Ramos (cell line): ENCODE measurements around the gene SLC2A11.
"Not testable (repeated sequence)": the region's sequence is repeated elsewhere in the genome, so short reads cannot be mapped to it uniquely, and the experiment has no call there.

Source experiments
- in situ Hi-C: fragments of 300-500 bp; cut with MboI; formaldehyde crosslinking; loops from one replicate; pipeline ENCODE4 v1.14.3; 2022; ENCODE audit warnings: low sequenced_read_pairs; ENCODE audit not compliant: unreplicated experiment

Gene SLC2A11

DNA sequence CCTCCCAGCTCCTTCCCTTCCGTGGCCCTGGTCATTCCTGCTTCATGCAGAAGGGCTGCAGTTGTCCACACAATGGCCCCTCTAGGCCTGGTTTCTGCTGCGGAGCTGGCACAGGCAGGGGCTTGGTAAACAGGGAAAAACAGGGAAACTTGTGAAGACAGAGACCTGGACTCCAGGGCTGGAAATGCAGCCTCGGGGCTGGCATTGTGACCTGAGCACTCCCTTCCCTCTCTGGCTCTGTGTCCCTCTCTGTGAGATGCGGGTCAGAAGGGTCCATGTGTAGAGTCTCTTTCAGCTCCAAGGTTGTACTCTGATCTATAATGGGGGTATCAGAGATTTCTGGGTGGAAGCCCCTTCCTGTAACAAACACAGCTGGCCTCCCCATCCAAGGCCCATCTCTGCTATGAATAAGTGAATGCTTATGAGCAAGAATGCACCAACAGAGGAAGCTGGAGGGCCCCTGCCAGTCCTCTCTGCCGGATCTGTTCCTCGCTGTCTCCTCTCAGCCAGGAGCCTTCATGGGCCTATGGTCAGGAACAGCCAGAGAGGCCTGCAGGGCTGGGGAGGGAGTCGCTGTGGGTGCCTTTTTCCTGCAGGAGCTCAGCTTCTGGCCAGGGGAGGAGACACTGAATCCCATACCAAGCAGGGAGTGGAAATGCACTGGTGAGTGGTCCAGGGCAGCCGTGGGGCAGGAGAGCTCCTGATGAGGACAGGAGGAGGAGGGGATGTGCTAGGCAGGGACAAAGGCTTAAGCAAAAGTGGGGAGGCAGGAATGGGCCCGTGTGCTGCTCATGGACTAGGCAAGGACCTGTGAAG, 12.2 kb upstream of the SLC2A11 start:
- in situ Hi-C loops: loop anchor here (5.0 kb wide), 1 partner anchor 73 kb away; the partner anchor contains the start of gene MMP11

DNA sequence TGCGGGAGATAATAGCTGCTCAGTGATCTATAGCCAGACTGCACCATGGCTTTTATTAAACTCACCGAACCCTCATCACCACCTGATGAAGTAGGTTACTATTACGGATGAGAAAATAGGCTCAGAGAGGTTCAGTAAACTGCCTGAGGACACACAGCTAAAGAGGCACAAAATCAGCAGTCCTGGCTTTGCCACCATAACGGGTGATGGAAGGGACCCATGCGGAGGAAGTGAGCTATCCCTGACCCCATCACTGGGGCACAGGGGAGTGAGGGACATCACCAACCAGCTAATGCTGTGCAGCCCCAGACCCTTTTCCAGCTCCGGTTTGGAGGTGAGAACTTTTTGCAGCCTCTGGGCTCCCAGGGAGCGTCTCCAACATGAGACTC, 11.6 kb upstream of the SLC2A11 start:
- in situ Hi-C loops: loop anchor here (5.0 kb wide), 1 partner anchor 74 kb away; the partner anchor contains the start of gene MMP11

DNA sequence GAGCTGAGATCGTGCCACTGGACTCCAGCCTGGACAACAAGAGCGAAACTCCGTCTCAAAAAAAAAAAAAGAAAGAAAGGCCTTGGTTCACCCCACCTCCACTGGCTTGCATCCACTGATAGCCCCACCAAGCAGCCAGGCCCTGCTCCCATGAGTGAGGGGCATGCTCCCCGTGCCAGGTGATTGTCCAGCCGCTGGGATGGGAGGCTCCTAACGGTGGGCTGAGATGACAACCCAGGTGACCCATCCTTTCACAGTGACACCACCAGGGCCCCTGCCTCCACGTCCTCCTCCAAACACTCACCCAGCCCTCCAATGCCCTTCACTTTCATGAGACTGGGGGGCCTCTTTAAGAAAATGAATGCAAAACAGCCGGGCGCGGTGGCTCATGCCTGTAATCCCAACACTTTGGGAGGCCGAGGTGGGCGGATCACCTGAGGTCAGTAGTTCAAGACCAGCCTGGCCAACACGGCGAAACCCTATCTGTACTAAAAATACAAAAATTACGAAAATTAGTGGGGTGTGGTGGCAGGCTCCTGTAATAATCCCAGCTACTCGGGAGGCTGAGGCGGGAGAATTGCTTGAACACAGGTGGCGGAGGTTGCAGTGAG, 10.3 kb upstream of the SLC2A11 start:
- in situ Hi-C loops: loop anchor here (5.0 kb wide), 1 partner anchor 75 kb away; the partner anchor contains the start of gene MMP11

DNA sequence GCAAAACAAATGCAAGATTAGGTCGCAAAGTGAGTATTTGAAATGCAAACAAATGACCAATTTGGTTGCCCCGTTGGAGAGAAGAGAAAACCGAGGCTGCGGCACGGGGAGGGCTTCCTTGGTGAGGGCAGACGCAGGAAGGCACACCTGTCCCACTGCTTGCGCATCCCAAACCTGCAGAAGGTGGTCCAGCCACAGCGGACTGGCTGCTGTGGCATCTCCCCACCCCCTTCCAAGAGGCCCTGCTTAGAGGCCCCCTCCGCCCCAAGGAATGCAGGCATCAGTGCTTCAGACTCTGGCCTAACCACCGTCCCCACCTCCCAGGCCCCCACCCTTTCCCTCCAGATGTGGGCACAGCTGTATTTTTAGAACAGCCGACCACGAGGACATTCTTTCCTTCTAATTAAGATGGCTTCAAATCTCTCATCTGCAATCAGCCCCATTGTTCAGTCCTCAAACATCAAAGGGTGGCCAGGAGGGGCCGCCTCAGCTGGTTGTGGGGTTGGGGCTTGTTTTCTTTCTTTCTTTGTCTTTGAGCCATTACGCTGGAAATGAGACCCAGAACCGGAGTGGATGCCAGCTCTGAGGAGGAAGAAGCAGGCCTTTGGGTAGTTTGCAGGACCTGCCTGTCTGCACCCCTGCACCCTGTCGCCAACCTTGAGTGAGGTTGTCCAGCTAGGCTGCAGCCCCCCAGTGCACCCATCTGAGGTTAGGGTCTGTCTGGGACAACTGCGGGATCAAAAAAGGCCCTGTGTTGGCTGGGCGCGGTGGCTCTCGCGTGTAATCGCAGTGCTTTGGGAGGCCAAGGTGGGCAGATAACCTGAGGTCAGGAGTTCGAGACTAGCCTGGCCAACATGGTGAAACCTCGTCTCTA, 9.4 kb upstream of the SLC2A11 start:
- in situ Hi-C loops: loop anchor here (5.0 kb wide), 1 partner anchor 76 kb away; the partner anchor contains the start of gene MMP11

DNA sequence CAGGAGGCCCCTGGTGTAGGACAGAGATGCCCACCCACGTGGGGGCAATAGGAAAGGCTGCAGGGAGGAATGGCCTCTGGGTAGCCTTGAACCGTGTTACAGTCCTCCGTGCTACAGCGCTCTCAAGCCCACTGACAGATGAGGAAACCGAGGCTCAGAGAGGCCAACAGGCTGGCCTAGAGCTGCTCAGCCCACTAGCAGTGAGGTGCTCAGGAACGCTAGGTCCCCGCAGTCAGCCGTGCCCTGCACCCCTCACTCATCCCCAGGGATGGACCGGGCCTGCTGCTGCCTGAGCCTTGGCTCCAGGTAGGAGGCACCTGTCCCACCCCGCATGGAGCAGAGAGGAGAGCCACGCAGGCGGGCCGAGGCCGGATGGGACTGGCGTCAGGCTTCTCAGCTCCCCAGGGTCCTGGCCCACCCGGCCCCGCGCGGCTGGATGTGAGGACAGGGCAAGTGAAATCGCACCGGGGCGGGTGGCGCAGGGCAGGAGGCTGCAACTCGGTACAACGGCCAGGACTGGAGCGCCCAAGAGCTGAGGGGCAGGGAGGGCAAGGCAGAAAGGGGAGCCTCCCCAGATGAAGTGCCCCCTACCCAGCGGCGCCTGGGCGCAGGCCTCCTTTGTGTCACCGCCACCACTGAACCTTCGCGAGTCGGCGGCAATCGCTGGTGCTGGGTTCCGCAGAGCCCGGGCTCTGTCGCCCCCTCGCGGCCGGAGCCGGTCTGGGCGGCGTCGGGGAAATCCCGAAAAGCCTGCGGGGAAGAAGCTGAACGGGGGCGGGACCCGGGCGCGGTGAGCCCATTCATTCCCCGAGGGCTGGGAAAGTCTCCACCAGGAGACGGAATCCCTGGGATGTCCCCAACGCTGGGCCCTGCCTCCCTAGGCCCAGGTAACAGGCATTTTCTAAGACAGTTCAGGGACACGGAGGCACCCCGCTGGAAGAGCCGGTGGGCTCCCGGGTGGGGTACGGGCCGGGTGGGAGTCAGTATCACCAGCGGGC, 8.4 kb upstream of the SLC2A11 start:
- in situ Hi-C loops: loop anchor here (5.0 to 10.0 kb wide), 3 partner anchors 77 to 305 kb away; partner anchors contain the start of gene MMP11

DNA sequence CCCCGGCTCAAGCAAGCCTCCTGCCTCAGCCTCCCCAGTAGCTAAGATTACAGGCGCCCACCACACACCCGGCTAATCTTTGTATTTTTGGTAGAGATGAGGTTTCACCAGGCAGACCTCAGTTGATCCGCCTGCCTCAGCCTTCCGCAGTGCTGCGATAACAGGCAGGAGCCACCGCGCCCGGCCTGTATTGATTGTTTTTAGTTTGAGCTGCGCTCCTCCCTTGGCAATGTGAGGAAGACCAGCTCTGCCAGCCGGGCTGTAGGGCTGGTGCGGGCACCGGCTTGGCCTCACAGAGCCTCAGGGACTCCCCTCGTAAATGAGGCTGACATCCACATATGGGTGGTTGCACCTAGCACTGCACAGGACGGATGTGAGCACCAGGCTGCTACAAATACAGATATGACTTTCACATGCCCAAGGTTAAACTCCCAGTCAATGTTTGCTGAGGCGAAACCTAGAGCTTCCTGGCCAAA, 7.5 kb upstream of the SLC2A11 start:
- in situ Hi-C loops: loop anchor here (10.0 kb wide), 2 partner anchors 235 to 305 kb away; no protein-coding TSS in a partner anchor

DNA sequence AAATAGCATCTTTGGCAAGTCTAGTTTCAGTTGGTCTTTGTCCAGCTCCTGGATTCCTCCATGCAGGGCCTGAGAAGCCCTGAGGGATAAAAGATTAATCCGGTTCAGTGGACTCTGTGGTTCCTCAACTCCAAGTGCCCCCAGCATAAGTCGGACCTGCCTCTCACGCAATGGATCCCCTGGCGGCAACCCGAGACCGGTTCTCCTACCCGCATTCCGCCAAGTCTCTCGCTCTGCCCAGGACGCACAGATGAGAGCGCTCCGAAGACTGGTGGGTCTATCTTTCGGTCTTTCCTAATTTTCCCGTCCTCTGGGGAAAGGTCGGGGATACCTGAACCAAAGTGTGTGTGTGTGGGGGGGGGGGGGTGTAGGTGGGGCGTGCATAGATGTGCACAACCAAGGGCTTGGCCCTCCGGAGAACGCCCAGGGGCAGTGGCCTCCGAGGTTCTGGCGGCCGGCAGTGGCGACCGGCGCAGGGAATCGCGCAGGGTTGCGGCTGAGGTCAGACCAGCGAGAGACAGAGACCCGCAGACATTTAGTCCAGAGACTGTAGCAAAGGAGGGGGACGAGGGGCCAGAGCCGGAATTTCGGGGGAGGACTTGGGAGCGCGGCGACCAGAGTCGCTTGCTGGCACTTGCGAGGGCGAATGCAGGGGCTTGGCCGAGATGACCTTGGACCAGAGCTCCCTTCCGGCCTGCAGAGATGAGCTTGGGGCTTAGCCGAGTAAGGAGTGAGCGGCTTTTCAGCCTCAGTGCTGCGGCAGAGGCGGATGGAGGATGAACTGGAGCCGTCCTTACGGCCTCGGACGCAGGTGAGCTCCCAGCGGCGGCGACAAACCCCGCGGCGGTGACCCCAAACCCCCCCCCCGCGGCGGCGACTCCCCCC, 712 bp upstream of the SLC2A11 start:
- in situ Hi-C loops: loop anchor here (10.0 kb wide), 2 partner anchors 242 to 312 kb away; no protein-coding TSS in a partner anchor

DNA sequence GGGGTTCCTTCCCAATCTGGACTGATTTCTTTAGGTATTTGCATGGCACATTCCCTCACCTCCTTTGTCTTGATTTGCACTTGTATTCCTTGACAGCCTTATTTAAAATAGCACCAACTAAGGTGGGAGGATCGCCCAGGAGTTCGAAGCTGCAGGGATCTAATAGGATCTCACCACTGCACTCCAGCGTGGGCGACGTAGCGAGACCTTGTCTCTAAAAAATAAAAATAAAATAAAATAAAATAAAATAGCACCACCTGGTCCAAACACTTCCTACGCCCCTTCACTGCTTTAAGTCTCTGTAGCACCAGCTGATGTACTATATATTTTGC, 775 bp downstream of the SLC2A11 start:
- in situ Hi-C loops: loop anchor here (10.0 kb wide), 2 partner anchors 244 to 314 kb away; no protein-coding TSS in a partner anchor

DNA sequence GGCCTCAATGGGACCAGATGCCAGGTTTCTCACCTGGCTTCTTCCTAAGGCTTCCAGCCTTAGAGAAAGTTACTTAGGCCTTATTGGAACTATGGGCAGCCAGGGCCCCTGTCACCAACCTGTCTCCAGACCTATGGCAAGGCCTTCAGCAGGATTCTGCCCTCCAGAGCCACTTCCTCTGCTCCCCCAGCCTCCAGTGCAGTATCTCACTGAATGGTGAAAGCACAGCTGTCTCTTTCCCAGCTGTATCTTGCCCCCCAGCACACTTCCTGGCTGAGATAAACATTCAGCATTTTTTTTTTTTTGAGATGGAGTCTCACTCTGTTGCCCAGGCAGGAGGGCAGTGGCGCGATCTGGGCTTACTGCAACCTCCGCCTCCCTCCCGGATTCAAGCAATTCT, 1.5 kb downstream of the SLC2A11 start:
- in situ Hi-C loops: loop anchor here (10.0 kb wide), 2 partner anchors 244 to 314 kb away; no protein-coding TSS in a partner anchor

DNA sequence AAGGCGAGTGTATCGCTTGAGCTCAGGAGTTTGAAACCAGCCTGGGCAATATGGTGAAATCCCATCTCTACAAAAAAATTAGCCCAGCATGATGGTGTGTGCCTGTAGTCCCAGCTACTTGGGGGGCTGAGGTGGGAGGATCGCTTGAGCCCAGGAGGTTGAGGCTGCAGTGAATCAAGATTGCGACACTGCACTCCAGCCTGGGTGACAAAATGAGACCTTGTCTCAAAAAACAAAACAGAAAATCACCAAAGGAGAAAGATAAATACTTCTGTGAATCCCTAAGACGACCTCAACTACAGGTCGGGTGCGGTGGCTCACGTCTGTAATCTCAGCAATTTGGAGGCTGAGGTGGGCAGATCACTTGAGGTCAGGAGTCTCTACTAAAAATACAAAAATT, 2.5 kb downstream of the SLC2A11 start:
- in situ Hi-C loops: not testable (repeated sequence)

DNA sequence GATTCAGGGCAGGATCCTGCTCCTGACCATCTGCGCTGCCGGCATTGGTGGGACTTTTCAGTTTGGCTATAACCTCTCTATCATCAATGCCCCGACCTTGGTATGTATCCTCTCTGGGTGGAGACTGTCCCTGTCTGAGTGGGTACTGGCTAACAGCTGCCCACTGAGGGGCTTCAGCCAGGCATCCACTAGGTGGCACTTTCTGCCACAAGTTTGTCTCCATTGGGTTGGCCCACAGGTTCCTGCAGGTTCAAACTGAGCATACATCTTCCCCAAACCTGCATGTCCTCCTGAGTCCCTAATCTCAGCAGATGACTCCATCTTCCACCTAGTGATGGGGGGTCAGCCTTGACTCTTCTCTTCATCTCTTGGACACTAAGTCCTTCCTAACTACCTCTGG, 4.4 kb downstream of the SLC2A11 start:
- in situ Hi-C loops: no loop called here

DNA sequence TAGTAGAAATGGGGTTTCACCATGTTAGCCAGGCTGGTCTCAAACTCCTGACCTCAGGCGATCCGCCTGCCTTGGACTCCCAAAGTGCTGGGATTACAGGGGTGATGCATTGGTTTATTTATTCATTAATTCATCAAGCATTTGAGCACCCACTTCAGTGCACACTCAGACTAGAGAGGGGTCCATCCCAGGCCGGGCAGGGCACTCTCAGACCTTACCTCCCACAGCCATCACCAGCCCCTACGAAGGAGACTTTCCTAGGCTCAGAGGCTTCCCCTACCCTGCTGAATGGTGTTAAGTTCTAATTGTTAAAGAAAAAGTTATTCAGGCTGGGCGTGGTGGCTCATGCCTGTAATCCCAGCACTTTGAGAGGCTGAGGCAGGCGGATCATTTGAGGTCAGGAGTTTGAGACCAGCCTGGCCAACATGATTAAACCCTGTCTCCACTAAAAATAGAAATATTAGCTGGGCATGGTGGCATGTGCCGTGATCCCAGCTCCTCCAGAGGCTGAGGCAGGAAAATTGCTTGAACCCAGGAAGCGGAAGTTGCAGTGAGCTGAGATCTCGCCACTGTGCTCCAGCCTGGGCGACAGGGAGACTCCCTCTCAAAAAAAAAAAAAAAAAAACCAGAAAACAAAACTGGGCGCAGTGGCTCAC, 7.0 kb downstream of the SLC2A11 start:
- in situ Hi-C loops: not testable (repeated sequence)

DNA sequence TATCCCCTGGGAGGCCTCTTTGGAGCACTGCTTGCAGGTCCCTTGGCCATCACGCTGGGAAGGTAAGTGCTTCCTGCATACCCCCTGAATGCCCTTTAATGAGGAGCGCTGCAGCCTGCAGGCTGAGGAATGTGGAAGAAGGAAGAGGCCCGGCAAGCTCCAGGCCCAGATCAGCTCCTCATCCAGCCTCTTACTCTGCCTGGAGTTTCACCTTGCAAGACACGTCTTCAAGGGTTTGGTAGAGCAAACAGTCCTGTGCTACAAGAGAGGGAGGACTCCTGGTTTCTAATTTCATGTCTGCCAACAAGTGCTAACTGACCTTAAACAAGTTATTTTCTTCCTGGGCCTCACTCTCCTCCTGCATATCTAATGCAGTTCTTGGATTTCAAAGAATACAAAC, 10.9 kb downstream of the SLC2A11 start:
- in situ Hi-C loops: no loop called here

DNA sequence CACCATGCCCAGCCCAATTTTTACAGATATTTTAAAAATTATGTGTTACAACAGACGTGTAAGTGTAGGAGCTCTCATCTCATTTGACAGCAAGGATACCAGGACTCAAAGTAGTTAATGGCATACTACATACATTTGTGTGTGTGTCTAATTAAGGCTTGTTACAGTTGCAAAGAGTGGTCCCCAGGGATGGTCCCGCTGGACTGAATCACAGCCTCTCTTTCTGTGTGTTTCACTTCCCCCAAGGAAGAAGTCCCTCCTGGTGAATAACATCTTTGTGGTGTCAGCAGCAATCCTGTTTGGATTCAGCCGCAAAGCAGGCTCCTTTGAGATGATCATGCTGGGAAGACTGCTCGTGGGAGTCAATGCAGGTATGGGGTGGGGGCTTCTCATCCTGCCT, 17.2 kb downstream of the SLC2A11 start:
- in situ Hi-C loops: no loop called here

DNA sequence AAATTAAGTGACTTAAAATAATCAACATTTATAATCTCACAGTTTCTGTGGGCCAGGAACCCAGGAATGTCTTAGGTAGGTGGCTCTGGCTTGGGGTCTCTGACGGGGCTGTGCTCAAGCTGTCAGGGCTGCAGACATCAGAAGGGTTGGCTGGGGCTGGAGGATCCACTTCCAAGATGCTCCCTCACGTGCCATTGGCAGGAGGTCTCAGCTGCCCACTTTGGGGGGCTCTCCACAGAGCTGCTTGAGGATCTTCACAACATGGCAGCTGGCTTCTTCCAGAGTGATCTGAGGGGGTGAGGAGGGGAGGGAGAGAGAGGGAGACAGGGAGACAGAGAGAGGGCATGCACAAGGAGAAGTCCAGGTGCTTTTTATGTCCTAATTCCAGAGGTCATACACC, 18.1 kb downstream of the SLC2A11 start:
- in situ Hi-C loops: no loop called here

DNA sequence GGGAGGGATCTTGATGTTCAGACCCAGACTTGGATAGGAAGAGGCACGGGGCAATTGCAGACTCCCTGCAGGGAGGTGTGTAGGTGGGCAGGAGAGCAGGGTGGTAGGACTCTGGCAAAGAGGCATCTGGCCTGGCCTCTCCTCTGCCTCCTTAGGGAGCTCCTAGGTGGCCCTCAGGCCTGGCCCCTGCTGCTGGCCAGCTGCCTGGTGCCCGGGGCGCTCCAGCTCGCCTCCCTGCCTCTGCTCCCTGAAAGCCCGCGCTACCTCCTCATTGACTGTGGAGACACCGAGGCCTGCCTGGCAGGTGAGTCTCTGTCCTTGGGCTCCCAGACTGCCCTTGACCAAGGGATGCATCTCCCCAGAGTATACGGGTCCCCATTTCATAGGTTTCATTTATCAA, 19.9 kb downstream of the SLC2A11 start:
- in situ Hi-C loops: no loop called here

DNA sequence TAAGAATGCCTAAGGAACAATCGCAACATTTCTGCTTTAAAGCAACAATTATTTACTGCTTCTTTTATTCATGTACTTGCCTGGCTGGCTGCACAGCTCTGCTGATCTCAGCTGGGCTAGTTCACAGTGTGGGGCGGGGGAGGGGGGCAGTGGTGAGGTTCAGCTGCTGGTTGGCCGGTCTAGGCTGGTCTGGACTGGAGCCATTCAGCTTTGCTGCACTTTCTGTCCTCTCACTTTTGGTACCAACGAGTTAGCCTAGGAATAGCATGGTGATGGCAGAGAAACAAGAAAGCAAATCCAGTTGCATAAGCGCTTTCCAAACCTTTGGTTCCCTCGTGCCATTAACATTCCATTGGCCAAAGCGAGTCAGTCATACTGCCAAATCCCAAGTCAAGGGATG, 20.5 kb downstream of the SLC2A11 start:
- in situ Hi-C loops: no loop called here

DNA sequence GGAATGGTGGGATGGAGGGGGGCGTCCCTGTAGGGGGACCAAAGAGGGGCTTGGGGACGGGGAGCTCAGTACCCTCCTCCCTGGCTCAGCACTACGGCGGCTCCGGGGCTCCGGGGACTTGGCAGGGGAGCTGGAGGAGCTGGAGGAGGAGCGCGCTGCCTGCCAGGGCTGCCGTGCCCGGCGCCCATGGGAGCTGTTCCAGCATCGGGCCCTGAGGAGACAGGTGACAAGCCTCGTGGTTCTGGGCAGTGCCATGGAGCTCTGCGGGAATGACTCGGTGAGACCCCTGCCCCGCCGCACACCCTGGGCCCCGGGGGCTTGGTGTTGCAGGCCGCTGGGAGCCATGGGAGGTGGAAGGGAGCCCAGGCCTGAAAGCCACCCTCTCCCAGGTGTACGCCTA, 24.7 kb downstream of the SLC2A11 start:
- in situ Hi-C loops: no loop called here
